Neural cell (in vitro differentiated cells): ENCODE data around the gene TGFBR3. TPM values are rescaled to one million over a fixed set of nuclear protein-coding genes. Genes with fewer than 3 reads are reported as not detected.

Source experiments
- H2AFZ ChIP-seq: fragments of 200-600, 300-800 bp; sonication (generic), shearing (Covaris generic); 2 replicates; pipeline ENCODE4 v1.6.0; 2014; ENCODE audit warnings: low read depth, mild to moderate bottlenecking, antibody characterized with exemption, low read length, moderate library complexity
- H3F3A ChIP-seq: fragments of 200-600 bp; shearing (Covaris generic); 2 replicates; pipeline ENCODE4 v1.6.1; 2016; ENCODE audit warnings: mild to moderate bottlenecking, moderate library complexity, mixed read lengths, antibody characterized with exemption, low read length; ENCODE audit not compliant: insufficient read depth, poor library complexity, severe bottlenecking
- H3K27ac ChIP-seq: fragments of 200-600, 300-800 bp; sonication (generic), shearing (Covaris generic); 2 replicates; pipeline ENCODE4 v1.5.1; 2014; ENCODE audit warnings: mild to moderate bottlenecking, low read length, moderate library complexity
- H3K27me3 ChIP-seq: fragments of 300-800, 200-600 bp; sonication (generic), shearing (Covaris generic); 2 replicates; pipeline ENCODE4 v1.6.0; 2014; ENCODE audit warnings: mild to moderate bottlenecking, low read depth, low read length, moderate library complexity; ENCODE audit not compliant: insufficient read depth
- H3K36me3 ChIP-seq: fragments of 300-800, 200-600 bp; sonication (generic), shearing (Covaris generic); 2 replicates; pipeline ENCODE4 v1.5.1; 2014; ENCODE audit warnings: mild to moderate bottlenecking, antibody characterized with exemption, low read length, moderate library complexity; ENCODE audit not compliant: insufficient read depth
- H3K4me2 ChIP-seq: fragments of 300-800, 200-600 bp; sonication (generic), shearing (Covaris generic); 2 replicates; pipeline ENCODE4 v1.6.0; 2014; ENCODE audit warnings: mild to moderate bottlenecking, low read length
- H3K4me3 ChIP-seq: fragments of 300-800, 200-600 bp; sonication (generic), shearing (Covaris generic); 2 replicates; pipeline ENCODE4 v1.5.1; 2014; ENCODE audit warnings: mild to moderate bottlenecking, low read length, moderate library complexity
- H3K79me2 ChIP-seq: fragments of 200-600 bp; shearing (Covaris generic); replicated peaks from 2 replicates; pipeline ENCODE4 v1.6.0; 2014; ENCODE audit warnings: mild to moderate bottlenecking, low read length, moderate library complexity; ENCODE audit not compliant: insufficient read depth
- H3K9ac ChIP-seq: fragments of 300-800, 200-600 bp; sonication (generic), shearing (Covaris generic); 2 replicates; pipeline ENCODE4 v1.6.1; 2016; ENCODE audit warnings: mild to moderate bottlenecking, low read length, mixed read lengths
- H3K9me2 ChIP-seq: fragments of 200-600 bp; shearing (Covaris generic); 2 replicates; pipeline ENCODE4 v1.6.1; 2016; ENCODE audit warnings: mild to moderate bottlenecking, low read length, mixed read lengths; ENCODE audit not compliant: insufficient read depth
- H3K9me3 ChIP-seq: fragments of 200-600, 300-800 bp; sonication (generic), shearing (Covaris generic); 2 replicates; pipeline ENCODE4 v1.6.1; 2016; ENCODE audit warnings: mild to moderate bottlenecking, mixed run types, low read length, moderate library complexity, mixed read lengths
- H4K20me1 ChIP-seq: fragments of 200-600 bp; shearing (Covaris generic); 2 replicates; pipeline ENCODE4 v1.6.1; 2016; ENCODE audit warnings: mild to moderate bottlenecking, mixed run types; ENCODE audit not compliant: insufficient read depth
- CTCF ChIP-seq: fragments of 450-650 bp; IDR thresholded peaks from 2 replicates; pipeline ENCODE4 v1.5.1; 2014; ENCODE audit warnings: antibody characterized with exemption, mild to moderate bottlenecking, moderate library complexity; ENCODE audit not compliant: poor library complexity, severe bottlenecking
- EP300 ChIP-seq: fragments of 450-650 bp; conservative IDR thresholded peaks from 2 replicates; pipeline ENCODE4 v1.6.1; 2014; ENCODE audit warnings: antibody characterized with exemption, mild to moderate bottlenecking, moderate library complexity; ENCODE audit not compliant: poor library complexity, severe bottlenecking
- EZH2 ChIP-seq: fragments of 200-600, 300-800 bp; shearing (Covaris generic), sonication (generic); IDR thresholded peaks from 2 replicates; pipeline ENCODE4 v1.6.1; 2014; ENCODE audit warnings: antibody characterized with exemption, low read length, borderline replicate concordance, mild to moderate bottlenecking; ENCODE audit not compliant: insufficient read depth, poor library complexity, severe bottlenecking
- MXI1 ChIP-seq: fragments of 450-650 bp; conservative IDR thresholded peaks from 2 replicates; pipeline ENCODE4 v1.6.1; 2014; ENCODE audit warnings: antibody characterized with exemption, mild to moderate bottlenecking; ENCODE audit not compliant: poor library complexity, severe bottlenecking
- POLR2AphosphoS5 ChIP-seq: IDR thresholded peaks from 2 replicates; pipeline ENCODE4 v1.6.1; 2012
- RAD21 ChIP-seq: fragments of 450-650 bp; conservative IDR thresholded peaks from 2 replicates; pipeline ENCODE4 v1.6.1; 2014; ENCODE audit warnings: antibody characterized with exemption, mild to moderate bottlenecking, moderate library complexity
- REST ChIP-seq: IDR thresholded peaks from 2 replicates; pipeline ENCODE4 v1.6.1; 2012; ENCODE audit warnings: borderline replicate concordance
- SMC3 ChIP-seq: fragments of 450-650 bp; conservative IDR thresholded peaks from 2 replicates; pipeline ENCODE4 v1.6.1; 2014; ENCODE audit warnings: antibody characterized with exemption, mild to moderate bottlenecking, moderate library complexity; ENCODE audit not compliant: poor library complexity
- TAF1 ChIP-seq: IDR thresholded peaks from 2 replicates; pipeline ENCODE4 v1.6.1; 2012; ENCODE audit warnings: low read depth
- polyA plus RNA-seq: library from polyadenylated mRNA; depleted of rRNA; stranded (reverse); fragments of >200 nt; gene quantifications from 2 replicates; pipeline ENCODE4 v1.2.3, GENCODE V29; 2014

Gene TGFBR3
- polyA plus RNA-seq, 1 donor from 2014 or later = 0.25 TPM

- TF ChIP-seq TAF1 = no peak
- no peak for TF ChIP-seq EP300
- TF ChIP-seq RAD21 = no peak
- no peak for TF ChIP-seq SMC3
- no peak for TF ChIP-seq MXI1
- no peak for TF ChIP-seq EZH2
- TF ChIP-seq POLR2AphosphoS5 = no peak
- no peak for TF ChIP-seq REST
- TF ChIP-seq CTCF = no peak
Measured at GRCh38 chr1:91776068-91776794, 109.7 kb downstream of the TGFBR3 start.

GRCh38 chr1:91775227-91775626 lies 110.7 kb downstream of the TGFBR3 start:
- Histone ChIP-seq H3K27ac (no peak overlapping the region), H3K9ac (no peak overlapping the region), H4K20me1 (no peaks in the 10 kb centered on the region), H3K9me2 (no peaks in the 10 kb centered on the region), H3K27me3 (no peaks in the 10 kb centered on the region), H3K4me2 (no peak overlapping the region), H3K79me2 (no peaks in the 10 kb centered on the region), H3F3A (no peaks in the 10 kb centered on the region), H3K9me3 (no peaks in the 10 kb centered on the region), H3K36me3 (no peaks in the 10 kb centered on the region), H2AFZ (no peak overlapping the region), H3K4me3 (no peak overlapping the region)
- TF ChIP-seq REST = no peak
- TF ChIP-seq MXI1 = no peak
- no peak for TF ChIP-seq EZH2
- no peak for TF ChIP-seq RAD21
- no peak for TF ChIP-seq SMC3
- TF ChIP-seq TAF1 = no peak

More at GRCh38 chr1:91776068-91776794, 109.7 kb downstream of the TGFBR3 start:
- H3K9me3 ChIP-seq = no peaks in the 10 kb centered on the region
- H4K20me1 ChIP-seq = no peaks in the 10 kb centered on the region
- no peak overlapping the region for H3K27ac ChIP-seq
- H3K27me3 ChIP-seq = no peaks in the 10 kb centered on the region
- no peak overlapping the region for H3K4me3 ChIP-seq
- H3F3A ChIP-seq = no peaks in the 10 kb centered on the region
- H3K79me2 ChIP-seq = no peaks in the 10 kb centered on the region
- H2AFZ ChIP-seq = no peak overlapping the region
- H3K36me3 ChIP-seq = no peaks in the 10 kb centered on the region
- H3K9me2 ChIP-seq = no peaks in the 10 kb centered on the region
- no peak overlapping the region for H3K4me2 ChIP-seq
- H3K9ac ChIP-seq = no peak overlapping the region
